PC-9 (cell line): Measurements from ENCODE around the gene ERVK3-1. TPM values are rescaled to one million over a fixed set of nuclear protein-coding genes. Genes with fewer than 3 reads are reported as not detected.
"Not testable (repeated sequence)": the region's sequence is repeated elsewhere in the genome, so short reads cannot be mapped to it uniquely, and the experiment has no call there.

Experiments used
- BruUV-seq: library from RNA; stranded (reverse); fragments of 400-500 nt; replicated peaks from 2 replicates; lab custom pipeline; 2021; lab: Mats Ljungman, UMichigan
- CTCF ChIA-PET: fragments of 300-600 bp; sonication (Branson Sonifier 250); formaldehyde crosslinking; loops from one replicate; lab custom pipeline; 2022; ENCODE audit warnings: antibody characterized with exemption; lab: Charles Lee
- POLR2A ChIA-PET: fragments of 300-600 bp; sonication (Branson Sonifier 250); formaldehyde crosslinking; loops from one replicate; lab custom pipeline; 2022; ENCODE audit warnings: antibody characterized with exemption; ENCODE audit not compliant: unreplicated experiment; lab: Charles Lee
- DNase-seq, 2 experiments: peaks; one replicate each; pipeline versions ENCODE4 v3.0.0 to v3.0.0-alpha.2; 2015 to 2022; ENCODE audit warnings: mixed read lengths in 1 of 2
- H2AFZ ChIP-seq: fragments of 200-600 bp; sonication (generic); 2 replicates; pipeline ENCODE4 v1.8.1; 2017; ENCODE audit warnings: antibody characterized with exemption
- H3F3A ChIP-seq: fragments of 200-600 bp; sonication (generic); 2 replicates; pipeline ENCODE4 v1.8.1; 2017; ENCODE audit warnings: antibody characterized with exemption, mild to moderate bottlenecking, low read depth; ENCODE audit not compliant: insufficient read depth
- H3K27ac ChIP-seq: fragments of 200-600 bp; sonication (generic); 2 replicates; pipeline ENCODE4 v1.6.1; 2016; ENCODE audit warnings: mixed run types
- H3K27me3 ChIP-seq: fragments of 200-600 bp; sonication (generic); 2 replicates; pipeline ENCODE4 v1.6.1; 2016; ENCODE audit warnings: low read depth, mixed run types; ENCODE audit not compliant: insufficient read depth
- H3K36me3 ChIP-seq: fragments of 200-600 bp; sonication (generic); 2 replicates; pipeline ENCODE4 v1.6.1; 2016; ENCODE audit warnings: low read depth, mixed run types
- H3K4me1 ChIP-seq: fragments of 200-600 bp; sonication (generic); replicated peaks from 2 replicates; pipeline ENCODE4 v1.6.1; 2016; ENCODE audit warnings: mixed run types; ENCODE audit not compliant: insufficient read depth
- H3K4me2 ChIP-seq: fragments of 200-600 bp; sonication (generic); 2 replicates; pipeline ENCODE4 v1.6.1; 2017; ENCODE audit warnings: mixed run types
- H3K4me3 ChIP-seq: fragments of 200-600 bp; sonication (generic); 2 replicates; pipeline ENCODE4 v1.6.1; 2016; ENCODE audit warnings: mixed run types
- H3K79me2 ChIP-seq: fragments of 200-600 bp; sonication (generic); 2 replicates; pipeline ENCODE4 v1.6.1; 2017; ENCODE audit warnings: low read depth, mixed run types
- H3K9me2 ChIP-seq: fragments of 200-600 bp; sonication (generic); 2 replicates; pipeline ENCODE4 v1.8.1; 2017; ENCODE audit warnings: mild to moderate bottlenecking; ENCODE audit not compliant: insufficient read depth
- H3K9me3 ChIP-seq: fragments of 200-600 bp; sonication (generic); 2 replicates; pipeline ENCODE4 v1.8.1; 2016; ENCODE audit warnings: low read depth; ENCODE audit not compliant: insufficient read depth
- H4K20me1 ChIP-seq: fragments of 200-600 bp; sonication (generic); 2 replicates; pipeline ENCODE4 v1.8.1; 2017; ENCODE audit not compliant: insufficient read depth
- EZH2 ChIP-seq: fragments of 200-600 bp; sonication (generic); IDR thresholded peaks from 2 replicates; pipeline ENCODE4 v1.8.0; 2017; ENCODE audit warnings: antibody characterized with exemption, low read depth
- intact Hi-C: fragments of 100-400 bp; cut with micrococcal nuclease; formaldehyde crosslinking; loops from one replicate; pipeline ENCODE4 v1.10.0; 2022; ENCODE audit not compliant: unreplicated experiment
- total RNA-seq: library from RNA; stranded (reverse); gene quantifications from 2 replicates; pipeline ENCODE4 v1.2.3, GENCODE V29; 2021
- TF ChIP-seq, protein P1 (sequence below): fragments of 200-600 bp; sonication (generic); conservative IDR thresholded peaks from 2 replicates; pipeline ENCODE4 v1.6.1; 2017; ENCODE audit warnings: mixed run types, antibody characterized with exemption, mild to moderate bottlenecking, moderate library complexity

The ERVK3-1 gene
- total RNA-seq, 1 experiment from 2014 or later: 21.3 TPM

- H3K27ac ChIP-seq: no peak overlapping the region
- no peaks in the 10 kb centered on the region for H3K4me1 ChIP-seq
- BruUV-seq: no TSS peak
- no peaks in the 10 kb centered on the region for H3K9me2 ChIP-seq
- no peaks in the 10 kb centered on the region for H3K27me3 ChIP-seq
- DNase-seq: no peak
- POLR2A ChIA-PET: interaction anchor here (0.6 kb wide), 1 partner anchor 8 kb away, joined by 3 read pairs; no protein-coding TSS in a partner anchor
- no peaks in the 10 kb centered on the region for H3K79me2 ChIP-seq
- no peaks in the 10 kb centered on the region for H4K20me1 ChIP-seq
- no peaks in the 10 kb centered on the region for H3K36me3 ChIP-seq
- CTCF ChIA-PET: no interaction called here
- H3F3A ChIP-seq: no peaks in the 10 kb centered on the region
- no peak overlapping the region for H2AFZ ChIP-seq
- H3K4me2 ChIP-seq: no peak overlapping the region
- no peak overlapping the region for H3K4me3 ChIP-seq
- TF ChIP-seq, protein P1, sequence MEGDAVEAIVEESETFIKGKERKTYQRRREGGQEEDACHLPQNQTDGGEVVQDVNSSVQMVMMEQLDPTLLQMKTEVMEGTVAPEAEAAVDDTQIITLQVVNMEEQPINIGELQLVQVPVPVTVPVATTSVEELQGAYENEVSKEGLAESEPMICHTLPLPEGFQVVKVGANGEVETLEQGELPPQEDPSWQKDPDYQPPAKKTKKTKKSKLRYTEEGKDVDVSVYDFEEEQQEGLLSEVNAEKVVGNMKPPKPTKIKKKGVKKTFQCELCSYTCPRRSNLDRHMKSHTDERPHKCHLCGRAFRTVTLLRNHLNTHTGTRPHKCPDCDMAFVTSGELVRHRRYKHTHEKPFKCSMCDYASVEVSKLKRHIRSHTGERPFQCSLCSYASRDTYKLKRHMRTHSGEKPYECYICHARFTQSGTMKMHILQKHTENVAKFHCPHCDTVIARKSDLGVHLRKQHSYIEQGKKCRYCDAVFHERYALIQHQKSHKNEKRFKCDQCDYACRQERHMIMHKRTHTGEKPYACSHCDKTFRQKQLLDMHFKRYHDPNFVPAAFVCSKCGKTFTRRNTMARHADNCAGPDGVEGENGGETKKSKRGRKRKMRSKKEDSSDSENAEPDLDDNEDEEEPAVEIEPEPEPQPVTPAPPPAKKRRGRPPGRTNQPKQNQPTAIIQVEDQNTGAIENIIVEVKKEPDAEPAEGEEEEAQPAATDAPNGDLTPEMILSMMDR: no peak
- TF ChIP-seq EZH2: no peak
- intact Hi-C loops: no loop called here
- no peaks in the 10 kb centered on the region for H3K9me3 ChIP-seq
These were observed 42.1 kb downstream of the ERVK3-1 start for GRCh38 chr19:58346961-58347929.

- POLR2A ChIA-PET: interaction anchor here (0.7 kb wide), 1 partner anchor 54 kb away, joined by 12 read pairs; no protein-coding TSS in a partner anchor
- H3K27ac ChIP-seq, H3F3A ChIP-seq, H3K9me2 ChIP-seq, BruUV-seq, H3K36me3 ChIP-seq, H3K79me2 ChIP-seq, H3K4me1 ChIP-seq, H2AFZ ChIP-seq, H4K20me1 ChIP-seq, H3K4me3 ChIP-seq, H3K27me3 ChIP-seq, CTCF ChIA-PET, H3K9me3 ChIP-seq, H3K4me2 ChIP-seq, intact Hi-C loops, DNase-seq: not testable (repeated sequence)
These were observed 42.9 kb downstream of the ERVK3-1 start for GRCh38 chr19:58348080-58348479.

- H3K27ac ChIP-seq: no peak overlapping the region
- no peak overlapping the region for H3K4me3 ChIP-seq
- BruUV-seq: no TSS peak
- no peaks in the 10 kb centered on the region for H3K36me3 ChIP-seq
- no peaks in the 10 kb centered on the region for H3K9me3 ChIP-seq
- ChIA-PET CTCF (no interaction called here), POLR2A (no interaction called here)
- H3K4me2 ChIP-seq: no peak overlapping the region
- no peak overlapping the region for H2AFZ ChIP-seq
- no peaks in the 10 kb centered on the region for H3F3A ChIP-seq
- intact Hi-C loops: no loop called here
- no peaks in the 10 kb centered on the region for H3K27me3 ChIP-seq
- H3K4me1 ChIP-seq: no peaks in the 10 kb centered on the region
- TF ChIP-seq, protein P1: no peak
- no peak for TF ChIP-seq EZH2
- H4K20me1 ChIP-seq: no peaks in the 10 kb centered on the region
- DNase-seq: no peak
- H3K79me2 ChIP-seq: no peaks in the 10 kb centered on the region
- H3K9me2 ChIP-seq: no peaks in the 10 kb centered on the region
These were observed 44.4 kb downstream of the ERVK3-1 start for GRCh38 chr19:58349590-58349989.
